Stimulated activated CD8-positive, alpha-beta memory T cell treated with anti-CD3 and anti-CD28 coated beads, Interleukin-7, amount 100 ng/mL, for 24 hours (primary cell): ENCODE results near the gene SRPK3.
"Not testable (repeated sequence)": the region's sequence is repeated elsewhere in the genome, so short reads cannot be mapped to it uniquely, and the experiment has no call there.

Source experiments
- DNase-seq: peaks from one replicate; pipeline ENCODE4 v3.0.0-alpha.2; 2020; ENCODE audit warnings: low read depth

Gene SRPK3

DNA sequence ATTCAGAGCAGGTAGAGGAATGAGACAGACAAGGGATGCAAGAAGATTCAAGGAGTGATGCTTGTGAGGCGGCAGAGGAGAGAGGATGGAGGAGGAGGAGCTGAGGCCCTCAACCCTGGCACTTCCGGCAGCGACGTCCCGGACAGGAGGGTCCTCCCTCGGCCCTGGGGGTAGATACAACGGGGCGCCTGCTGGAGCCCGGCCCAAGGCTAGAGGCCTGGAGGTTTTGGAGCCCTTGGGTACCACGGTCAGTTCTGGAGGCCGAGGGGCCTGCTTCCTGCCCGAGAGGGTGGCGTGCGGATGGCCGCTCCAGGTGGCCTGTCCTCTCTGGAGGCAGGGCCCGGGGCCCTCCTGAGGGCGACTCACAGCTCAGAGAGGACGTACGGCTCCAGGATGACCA, 27.1 kb downstream of the SRPK3 start:
- DNase-seq: no peak

DNA sequence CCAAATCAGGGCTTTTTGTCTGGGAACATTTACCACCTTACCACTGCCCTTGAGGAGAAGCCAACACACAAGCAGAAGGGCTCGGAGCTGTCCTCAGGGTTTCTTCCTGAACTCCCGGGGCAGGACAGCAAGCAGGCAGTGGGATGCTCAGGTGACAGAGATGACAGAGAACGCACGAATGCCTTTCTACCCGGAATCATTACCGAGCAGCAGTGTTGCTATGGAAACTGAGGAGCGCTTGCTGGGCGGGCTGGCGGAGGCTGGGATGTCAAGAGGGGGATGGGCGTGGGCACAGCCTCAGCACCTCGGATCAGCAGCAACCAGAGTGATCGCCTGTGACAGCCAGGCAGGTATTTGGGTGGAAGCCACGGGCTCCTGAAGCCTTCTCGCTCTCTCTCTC, 31.4 kb downstream of the SRPK3 start:
- DNase-seq: no peak

DNA sequence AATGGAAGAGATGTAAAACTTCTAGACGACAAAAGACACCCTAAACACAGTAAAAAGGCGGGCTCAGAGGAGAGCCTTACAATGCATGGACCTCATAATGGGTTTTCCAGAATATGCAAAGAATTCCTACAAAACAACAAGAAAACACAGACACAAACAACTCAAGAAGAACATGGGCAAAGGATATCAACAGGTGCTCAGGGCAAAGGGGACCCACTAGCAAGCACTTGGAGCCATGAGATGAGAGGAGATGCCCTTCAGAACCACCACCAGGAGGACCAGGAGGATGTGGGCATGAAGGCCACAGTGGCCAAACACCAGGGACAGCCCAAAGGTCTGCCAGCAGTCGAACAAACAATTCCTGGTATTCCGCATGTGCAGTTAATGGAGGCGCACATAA, 32.3 kb downstream of the SRPK3 start:
- no peak for DNase-seq

DNA sequence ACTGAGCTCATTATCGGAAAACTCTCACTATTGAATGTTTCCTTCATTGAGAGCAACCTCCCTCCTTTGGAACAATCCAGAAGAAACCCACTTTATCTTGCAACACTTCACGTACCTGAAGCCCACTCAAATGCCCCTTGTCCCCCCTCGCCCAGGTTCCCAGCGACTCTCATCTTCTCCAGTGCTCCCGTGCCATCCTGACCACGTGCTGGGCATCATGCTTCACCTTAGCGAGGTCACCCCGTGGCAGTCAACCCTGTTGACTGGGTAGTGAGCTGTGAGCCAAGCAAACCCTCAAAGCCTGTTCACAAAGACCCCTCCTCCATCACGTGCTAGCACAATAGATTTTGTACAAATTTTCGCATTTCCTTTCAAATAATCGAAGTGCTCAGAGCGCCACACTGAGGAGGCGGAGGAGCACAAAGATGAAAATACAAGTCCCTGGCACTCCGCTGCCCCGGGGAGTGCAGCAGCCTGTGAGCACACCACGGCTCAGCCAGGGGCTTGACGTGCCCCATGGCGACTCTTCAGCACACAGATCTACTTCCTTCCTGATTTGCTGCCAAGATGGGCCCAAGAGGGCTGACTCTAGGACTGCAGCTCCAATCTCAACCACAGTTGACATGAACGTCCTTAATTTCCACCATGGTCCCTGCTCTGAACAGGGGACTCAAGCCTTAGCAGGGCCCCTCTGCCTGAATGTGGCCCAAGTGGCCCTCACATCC, 33.9 kb downstream of the SRPK3 start:
- no peak for DNase-seq

DNA sequence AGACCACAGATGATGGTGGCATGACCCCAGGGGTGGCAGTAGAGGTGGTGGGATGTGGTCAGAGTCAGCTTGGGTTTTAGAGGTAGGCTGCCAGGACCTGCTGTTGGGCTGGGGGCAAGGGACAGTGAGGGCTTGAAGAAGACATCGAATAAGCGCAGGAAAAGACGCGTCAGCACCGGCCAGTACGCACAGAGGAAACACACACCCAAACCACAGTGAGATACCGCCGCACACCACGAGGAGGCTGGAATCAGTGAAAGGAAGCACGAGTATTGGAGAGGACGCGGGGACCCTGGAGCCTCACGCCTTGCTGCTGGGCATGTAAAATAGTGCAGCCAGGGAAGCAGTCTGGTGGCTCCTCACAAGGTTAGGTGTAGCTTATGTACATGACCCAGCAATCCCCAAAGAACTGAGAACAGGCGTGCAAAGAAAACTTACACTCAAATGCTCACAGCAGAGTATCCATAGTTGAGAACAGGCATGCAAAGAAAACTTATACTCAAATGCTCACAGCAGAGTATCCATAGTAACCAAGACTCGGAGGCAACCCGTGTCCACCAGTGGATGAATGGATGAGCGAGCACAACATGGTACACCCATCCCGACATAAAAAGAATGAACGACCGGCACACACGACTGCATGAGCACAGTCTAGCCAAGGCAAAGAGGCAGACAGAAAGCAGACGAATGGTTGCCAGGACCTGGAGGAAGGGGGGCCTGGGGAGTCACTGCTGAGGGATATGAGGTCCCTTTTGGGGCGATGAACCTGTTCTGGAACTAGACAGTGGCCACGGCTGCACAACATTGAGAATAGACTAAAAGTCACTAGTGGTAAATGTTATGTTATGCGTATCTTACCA, 36.2 kb downstream of the SRPK3 start:
- DNase-seq: no peak

DNA sequence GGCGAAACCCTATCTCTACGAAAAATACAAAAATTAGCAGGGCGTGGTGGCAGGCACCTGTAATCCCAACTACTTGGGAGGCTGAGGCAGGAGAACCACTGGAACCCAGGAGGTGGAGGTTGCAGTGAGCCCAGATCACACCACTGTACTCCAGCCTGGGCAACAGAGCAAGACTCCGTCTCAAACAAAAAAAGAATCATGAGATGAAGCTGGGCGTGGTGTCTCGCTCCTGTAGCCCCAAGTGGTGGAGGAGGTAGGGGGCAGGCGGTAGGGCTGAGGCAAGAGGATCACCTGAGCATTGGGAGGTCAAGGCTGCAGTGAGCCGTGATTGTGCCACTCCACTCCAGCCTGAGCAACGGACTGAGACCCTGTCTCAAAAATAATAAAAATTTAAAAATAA, 37.2 kb downstream of the SRPK3 start:
- DNase-seq: not testable (repeated sequence)

DNA sequence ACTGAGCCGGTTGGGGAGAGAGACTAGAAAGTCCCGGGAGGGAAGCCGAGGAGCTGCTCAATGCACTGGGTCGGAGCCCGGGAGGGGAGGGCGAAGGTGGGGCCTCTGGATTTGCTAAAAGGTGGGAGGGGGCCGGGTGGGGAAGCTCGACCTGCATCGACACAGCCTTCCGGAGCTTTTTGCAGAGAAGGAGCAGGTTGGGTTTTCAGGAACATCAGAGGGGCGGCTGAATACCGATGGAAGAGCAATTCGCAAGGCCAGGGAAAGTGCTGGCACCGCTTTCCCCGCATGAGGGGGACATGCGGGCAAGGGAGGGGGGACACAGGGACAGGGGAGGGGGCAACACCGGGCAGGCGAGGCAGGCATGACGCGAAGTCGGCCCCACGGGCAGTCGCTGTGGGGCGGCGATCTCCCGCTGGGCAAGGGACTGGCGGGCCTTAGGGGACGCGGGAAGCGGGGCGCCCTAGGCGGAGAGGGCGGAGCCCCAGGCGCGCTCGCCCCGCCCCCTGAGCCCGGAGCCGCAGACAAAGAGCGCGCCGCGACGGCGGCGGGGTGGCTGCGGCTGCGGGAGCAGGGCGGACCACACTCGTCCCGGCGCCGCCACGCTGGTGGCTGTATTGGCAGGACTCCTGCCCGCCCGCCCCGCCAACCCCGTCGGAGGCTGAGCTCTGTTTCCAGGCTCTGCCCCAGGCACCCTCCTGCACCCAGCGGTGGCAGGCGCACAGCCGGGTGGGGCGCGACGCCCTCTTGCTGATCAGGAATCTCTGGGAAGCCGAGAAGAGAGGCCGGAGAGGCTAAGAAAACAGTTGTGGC, 37.9 kb downstream of the SRPK3 start:
- no peak for DNase-seq

DNA sequence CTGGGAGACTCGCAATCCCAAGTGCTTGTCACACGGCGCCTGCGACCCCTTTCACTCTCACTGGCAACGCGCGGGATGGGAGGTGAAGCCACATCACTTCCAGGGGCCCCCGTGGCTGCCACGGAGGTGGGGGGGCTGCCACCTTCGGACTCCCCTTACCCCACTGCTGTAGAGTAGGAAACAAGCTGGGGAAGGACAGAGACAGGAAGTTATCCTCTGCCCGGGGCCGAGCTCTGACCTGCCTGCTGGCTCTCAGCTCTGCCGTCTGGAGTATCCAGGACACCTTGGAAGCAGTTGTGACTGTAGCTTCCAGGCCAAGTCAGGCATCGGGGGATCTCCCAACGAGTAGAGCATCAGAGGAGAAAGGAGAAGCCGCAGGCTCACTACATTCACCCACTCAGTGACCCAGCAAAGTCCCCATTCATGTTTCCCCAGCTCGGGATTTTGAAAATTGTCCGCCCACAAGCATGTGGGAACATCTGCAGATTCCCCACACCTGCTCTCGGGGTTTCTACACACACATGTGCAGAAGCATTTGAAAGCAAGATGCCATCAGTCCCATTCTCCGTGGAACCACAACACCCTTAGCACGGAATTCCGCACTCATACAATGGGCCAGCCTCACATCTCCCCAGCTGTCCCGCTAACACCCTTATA, 38.7 kb downstream of the SRPK3 start:
- DNase-seq: no peak

DNA sequence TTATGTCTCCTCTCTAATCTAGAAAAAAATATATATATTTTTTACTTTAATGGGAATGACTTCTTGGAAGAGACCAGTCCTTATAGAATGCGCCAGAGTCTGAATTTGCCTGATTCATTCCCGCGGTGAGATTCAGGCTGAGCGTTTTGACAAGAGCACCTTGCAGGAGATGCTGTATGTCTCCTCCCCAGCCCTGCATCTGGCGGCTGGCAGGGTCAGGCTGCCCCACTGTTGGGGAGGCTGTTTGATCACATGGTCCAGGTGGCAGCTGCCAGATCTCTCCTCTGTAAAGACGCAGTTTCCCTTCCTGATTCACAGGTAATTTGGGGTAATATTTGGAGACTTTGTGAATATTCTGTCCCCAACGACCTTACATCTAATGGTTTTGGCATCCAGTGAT, 39.8 kb downstream of the SRPK3 start:
- DNase-seq: no peak

DNA sequence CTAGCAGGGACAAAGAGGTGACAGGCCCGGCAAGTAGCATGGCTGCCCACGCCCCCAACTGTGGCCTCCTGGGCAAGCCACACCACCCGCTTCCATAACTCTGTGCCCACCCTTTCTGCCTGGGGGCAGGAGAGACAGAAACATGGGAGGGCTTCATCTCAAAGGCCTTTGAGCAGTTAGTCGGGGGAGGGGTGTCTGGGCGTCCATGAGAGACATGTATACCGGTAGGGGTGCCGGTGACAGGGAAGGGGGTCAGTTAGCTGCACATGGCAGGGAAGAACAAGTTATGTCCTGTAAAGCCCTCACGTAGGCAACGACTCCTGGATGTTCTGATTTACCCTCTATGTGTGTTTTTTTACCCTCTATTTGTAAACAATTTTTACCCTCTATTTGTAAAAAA, 40.2 kb downstream of the SRPK3 start:
- DNase-seq: no peak

DNA sequence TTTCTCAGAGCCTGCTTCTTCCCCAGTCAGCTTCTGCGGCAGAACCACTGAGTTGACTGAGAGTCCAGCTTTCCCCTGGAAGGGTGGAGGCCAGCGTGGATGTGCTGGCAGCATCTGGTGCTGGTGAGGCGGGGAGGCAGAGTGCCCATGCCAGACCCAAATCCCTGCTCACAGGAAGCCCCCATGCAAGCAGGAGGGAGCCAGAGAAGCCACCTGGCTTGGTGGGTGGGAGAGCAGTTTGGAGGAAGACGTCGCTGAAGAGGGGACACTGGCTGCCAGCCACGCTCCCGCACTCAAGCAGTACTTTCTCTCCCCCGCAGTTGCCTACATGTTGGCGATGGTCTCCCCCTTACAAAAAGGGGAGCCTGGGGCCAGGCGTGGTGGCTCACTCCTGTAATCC, 43.5 kb downstream of the SRPK3 start:
- no peak for DNase-seq

DNA sequence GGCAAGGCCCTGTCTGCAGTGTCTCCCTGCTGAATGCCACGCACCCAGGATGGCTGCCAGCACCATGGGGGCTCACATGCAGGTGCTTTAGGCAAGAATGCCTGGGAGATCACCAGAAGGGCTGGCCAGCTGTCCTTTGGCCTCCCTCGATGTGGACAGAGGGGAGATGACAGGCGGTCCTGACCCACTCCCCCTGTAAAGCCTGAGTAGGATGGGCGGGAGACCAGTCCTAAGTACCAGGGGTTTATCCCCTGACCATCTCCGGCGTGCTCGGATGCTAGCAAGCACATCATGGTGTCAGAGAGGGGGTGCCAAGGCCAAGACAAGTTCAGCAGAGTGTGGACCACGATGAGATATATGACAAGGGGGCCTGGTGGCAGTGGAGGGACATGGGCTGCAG, 44.2 kb downstream of the SRPK3 start:
- DNase-seq: no peak

DNA sequence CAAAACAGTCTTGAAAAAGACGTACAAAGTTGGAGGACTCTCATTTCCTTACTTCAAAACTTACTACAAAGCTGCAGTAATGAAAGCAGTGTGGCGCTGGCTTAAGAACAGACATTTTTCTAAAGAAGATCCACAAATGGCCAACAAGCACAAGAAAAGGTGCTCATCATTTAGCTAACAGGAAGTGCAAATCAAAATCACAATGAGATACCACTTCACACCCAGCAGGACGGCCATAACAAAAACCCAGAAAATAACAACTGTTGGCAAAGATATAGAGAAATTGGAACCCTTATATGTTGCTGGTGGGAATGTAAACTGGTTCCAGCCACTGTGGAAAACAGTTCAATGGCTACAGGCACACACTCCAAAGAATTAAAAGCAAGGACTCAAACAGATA, 46.2 kb downstream of the SRPK3 start:
- no peak for DNase-seq

DNA sequence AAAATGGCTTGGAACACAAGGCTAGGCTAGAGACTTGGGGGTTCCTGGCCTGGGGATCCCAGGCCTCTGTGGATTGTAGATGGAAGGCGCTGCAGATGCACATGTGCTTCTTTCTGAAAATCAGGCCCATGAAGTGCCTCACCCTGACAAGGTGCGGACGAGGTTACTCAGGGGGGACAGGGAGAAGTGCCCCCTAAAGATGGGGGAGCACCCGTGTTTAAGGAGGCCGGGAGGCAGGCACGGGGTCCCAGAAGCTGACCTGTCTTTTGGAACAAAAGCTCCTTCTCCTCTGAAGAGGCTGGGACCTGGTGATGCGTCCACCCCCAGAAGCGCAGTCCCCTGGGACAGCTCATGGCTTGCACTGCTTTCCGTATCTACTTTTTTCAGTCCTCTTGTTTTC, 47.1 kb downstream of the SRPK3 start:
- no peak for DNase-seq

DNA sequence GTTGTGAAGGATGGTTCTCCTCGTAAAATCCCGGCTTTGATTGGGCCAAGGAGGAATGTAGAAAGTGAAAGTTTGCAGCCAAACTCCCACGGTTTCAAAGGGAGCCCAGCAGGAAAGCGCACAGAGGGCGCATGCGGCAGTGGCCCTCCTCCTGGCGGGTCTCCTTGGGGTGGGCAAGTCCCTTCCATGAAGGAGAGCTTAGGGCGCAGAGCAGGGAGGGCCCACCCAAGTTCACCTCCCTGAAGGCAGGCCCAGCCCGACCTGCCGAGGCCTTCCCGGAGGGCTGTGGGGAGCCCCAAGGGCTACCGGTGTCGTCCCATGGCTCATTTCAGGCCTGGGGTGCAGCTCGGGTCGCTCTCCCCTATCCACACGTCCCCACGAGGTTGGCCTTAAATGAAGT, 47.5 kb downstream of the SRPK3 start:
- DNase-seq: no peak

DNA sequence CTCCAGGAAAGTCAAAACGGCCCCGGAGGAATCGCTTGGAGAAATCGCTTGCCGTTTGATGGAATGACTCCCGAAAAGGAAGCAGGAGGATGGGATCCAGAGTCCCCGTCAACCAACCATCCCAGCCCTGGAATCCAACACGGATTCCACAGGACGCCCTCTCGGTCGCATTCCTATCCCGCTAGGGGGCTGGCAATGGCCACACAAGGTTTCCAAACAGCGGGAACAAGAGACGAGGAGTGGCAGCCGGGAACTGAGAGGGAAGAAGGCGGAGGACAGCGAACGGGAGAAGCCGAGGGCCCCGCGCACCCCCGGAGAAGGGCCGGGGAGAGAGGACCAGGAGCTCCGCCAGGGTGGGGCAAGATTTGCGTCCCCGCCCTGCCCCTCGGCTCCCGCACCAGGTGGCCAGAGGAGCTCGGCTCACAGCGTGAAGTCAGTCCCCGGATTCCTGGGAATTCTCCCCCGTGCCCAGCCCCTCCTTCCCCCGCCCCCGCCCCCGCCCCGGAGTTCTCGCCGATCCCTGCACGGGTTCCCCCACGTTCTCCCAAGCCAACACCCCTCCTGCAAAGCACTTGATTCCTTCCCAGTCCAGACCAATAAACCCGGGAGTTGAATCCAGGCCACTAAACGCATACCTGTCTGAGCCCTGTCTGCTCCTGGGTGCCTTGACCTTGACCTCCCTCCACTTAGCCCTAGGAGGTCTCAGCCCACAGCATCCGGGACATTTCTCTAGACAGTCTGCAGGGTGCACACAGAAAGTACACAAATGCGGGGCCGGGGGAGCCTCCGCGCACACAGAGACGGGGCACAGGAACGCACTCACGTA, 48.1 kb downstream of the SRPK3 start:
- no peak for DNase-seq

DNA sequence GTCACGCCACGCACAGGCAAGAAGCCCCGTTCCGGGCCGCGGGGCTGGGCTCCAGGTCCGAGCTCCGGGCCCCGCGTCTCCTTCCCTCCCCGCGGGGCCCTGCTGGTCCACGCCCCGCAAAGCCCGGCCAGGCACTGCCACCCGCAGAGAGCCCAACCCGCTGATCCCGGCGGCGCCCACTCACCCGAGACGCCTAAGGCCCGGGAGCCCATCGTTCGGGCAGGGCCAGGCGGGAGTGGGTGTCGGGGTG, 48.6 kb downstream of the SRPK3 start:
- no peak for DNase-seq

DNA sequence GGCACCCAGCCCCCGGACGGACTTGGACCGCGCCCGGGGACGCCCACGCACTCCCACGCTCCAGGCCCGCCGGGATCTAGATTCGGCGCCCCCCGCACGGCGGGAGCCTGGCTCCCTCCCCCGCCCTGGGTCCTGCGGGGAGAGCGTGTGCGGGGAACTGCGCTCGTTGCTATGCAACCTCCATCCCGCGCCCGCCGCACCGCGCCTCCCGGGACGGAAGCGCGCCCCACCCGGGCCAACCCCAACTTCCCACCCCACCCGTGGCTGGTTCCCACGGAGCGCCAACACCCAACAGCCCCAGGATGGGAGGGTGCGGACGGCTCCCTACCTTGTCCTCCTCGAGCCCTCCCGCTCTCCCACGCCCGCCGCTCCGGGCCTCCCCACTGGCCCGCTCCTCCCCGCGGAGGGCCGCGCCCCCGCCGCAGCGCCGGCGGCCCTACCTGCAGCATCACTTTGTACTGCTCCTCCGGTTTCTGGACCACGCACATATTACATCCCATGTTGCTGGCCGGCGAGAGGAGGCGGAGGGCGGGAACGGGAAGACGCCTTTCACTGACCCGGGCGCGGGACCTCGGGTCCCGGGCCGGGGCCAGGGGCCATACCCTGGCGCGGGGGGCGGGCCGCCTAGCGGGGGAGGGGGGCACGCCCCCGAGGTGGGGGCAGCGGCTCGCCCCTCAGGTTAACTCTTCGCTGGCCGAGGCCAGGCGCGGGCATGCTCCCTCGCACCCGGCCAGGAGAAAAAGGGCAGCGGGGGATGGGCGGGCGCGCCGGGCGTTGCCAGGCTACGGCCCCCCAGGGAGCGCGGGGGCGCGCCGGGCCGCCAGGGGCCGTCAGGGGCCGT, 49.2 kb downstream of the SRPK3 start, which contains the start of gene PDZD4:
Gene PDZD4, minus strand, starts transcription at position 746 of the 841 bp plus-strand sequence. Its CDS starts 246 bp downstream, at position 500.
- no peak for DNase-seq

DNA sequence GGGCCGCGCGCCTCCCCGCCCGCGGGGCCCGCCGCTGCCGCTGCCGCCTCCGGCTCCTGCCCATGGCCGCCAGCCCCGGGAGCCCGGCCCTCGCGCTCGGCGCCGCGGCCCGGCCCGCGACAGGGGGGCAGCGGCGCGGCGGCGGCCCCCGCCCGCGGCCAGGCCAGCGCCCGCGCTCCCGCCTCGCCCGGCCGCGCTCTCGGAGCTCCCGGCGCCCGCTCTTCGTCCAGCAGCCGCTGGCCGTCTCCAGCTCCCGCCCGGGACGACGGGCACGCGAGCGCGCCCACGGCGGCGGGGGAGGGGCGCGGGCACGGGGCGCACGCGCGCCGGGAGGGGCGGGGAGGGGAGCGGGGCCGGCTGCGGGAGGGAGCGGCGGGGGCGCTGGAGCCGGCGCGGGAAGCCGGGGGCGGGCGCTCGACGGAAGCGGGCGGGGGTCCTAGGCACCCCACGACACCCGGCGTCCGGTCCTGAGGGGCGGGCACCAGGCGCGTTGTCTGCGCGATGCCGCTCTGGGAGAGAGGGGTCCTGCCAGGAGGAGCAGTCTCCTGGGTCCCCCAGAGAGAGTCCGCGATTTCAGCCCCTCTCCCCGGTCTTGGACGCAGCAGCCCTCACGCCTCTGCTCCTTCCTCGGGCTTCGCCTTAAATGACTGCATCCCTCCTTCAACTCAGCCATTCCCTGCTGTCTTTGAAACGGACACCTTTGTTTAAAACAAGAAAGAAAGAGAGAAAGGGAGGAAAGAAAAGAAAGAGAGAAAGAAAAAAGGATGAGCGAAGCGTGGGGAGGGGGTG, 50.0 kb downstream of the SRPK3 start:
- DNase-seq: no peak
